Left renal pelvis (tissue), 4 donors: Measurements from ENCODE around the gene SLC6A12. TPM values are rescaled to one million over a fixed set of nuclear protein-coding genes. Genes with fewer than 3 reads are reported as not detected.
"Not testable (repeated sequence)": the region's sequence is repeated elsewhere in the genome, so short reads cannot be mapped to it uniquely, and the experiment has no call there.

Experiments
- DNase-seq, 4 donors: peaks; one replicate each; pipeline ENCODE4 v3.0.0-alpha.2; 2013; ENCODE audit warnings: low read depth in 4 of 4, low spot score in 3 of 4
- polyA plus RNA-seq, 4 donors: library from polyadenylated mRNA; unstranded; fragments of 120-200 nt; gene quantifications; one replicate each; pipeline ENCODE4 v1.2.1, GENCODE V29; 2013; ENCODE audit not compliant: insufficient read length in 4 of 4

Gene SLC6A12
- polyA plus RNA-seq, 4 donors: 1.3 to 20.2 (median 13.5) TPM

DNA sequence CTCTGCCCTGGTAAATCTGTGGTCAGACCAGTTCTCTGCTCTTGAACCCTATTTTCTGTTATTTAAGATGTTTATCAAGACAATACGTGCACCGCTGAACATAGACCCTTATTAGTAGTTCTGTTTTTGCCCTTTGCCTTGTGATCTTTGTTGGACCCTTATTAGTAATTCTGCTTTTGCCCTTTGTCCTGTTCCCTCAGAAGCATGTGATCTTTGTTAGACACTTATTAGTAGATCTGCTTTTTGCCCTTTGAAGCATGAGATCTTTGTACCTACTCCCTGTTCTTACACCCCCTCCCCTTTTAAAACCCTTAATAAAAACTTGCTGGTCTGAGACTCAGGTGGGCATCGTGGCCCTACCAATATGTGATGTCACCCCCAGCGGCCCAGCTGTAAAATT, 22.0 kb upstream of the SLC6A12 start:
- not testable (repeated sequence) for DNase-seq

DNA sequence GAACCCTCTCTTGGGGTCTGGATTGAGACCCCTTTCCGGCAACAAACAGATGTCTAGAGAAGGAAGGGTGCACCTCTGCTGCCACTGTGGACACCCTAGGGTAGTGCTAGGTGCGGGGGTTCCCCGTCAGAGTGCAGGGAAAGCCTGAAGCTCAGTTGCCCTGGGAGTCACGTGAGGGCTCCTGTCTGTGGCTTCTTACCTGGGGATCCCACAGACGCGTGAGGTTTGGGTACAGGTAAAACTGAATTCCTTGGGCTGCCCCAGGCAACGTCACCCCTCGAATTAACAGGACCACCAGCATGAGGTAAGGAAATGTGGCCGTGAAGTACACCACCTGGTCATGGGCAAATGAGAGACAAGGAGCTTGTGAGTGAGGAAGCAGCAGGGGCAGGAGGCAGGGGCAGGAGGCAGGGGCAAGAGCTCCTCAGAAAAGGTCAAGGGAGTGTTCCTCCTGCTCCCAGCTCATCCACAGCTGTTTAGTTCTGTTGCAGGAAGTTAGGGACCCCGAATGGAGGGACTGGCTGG, 21.0 kb upstream of the SLC6A12 start:
- no peak for DNase-seq

DNA sequence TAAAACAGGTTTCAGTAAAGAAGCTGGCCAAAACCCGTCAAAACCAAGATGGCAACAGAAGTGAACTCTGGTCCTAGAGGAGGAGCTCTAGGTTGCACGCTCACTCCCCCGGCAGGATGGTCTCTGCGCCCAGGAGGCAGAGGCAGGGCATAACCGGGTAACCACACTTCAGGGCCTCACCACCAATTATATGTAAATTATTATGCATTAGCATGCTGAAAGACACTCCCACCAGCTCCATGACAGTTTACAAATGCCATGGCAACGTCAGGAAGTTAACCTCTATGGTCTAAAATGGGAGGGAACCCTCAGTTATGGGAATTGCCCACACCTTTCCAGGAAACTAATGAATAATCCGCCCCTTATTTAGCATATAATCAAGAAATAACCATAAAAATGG, 20.1 kb upstream of the SLC6A12 start:
- DNase-seq: no peak

DNA sequence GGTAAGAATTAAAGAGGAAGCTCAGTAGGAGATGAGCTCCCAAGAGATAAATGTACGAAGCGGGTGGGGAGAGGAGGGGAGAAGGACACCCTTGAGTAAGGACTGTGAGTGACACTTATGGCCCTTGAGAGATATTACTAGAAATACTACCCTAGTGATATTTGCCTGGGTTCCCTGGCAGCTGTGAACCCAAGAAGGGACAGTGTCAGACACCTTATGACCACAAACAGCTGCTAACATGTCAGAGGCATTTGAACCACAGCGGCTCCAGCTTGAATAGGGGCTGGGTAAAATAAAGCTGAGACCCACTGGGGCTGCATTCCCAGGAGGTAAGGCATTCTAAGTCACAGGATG, 19.6 kb upstream of the SLC6A12 start:
- DNase-seq: no peak

DNA sequence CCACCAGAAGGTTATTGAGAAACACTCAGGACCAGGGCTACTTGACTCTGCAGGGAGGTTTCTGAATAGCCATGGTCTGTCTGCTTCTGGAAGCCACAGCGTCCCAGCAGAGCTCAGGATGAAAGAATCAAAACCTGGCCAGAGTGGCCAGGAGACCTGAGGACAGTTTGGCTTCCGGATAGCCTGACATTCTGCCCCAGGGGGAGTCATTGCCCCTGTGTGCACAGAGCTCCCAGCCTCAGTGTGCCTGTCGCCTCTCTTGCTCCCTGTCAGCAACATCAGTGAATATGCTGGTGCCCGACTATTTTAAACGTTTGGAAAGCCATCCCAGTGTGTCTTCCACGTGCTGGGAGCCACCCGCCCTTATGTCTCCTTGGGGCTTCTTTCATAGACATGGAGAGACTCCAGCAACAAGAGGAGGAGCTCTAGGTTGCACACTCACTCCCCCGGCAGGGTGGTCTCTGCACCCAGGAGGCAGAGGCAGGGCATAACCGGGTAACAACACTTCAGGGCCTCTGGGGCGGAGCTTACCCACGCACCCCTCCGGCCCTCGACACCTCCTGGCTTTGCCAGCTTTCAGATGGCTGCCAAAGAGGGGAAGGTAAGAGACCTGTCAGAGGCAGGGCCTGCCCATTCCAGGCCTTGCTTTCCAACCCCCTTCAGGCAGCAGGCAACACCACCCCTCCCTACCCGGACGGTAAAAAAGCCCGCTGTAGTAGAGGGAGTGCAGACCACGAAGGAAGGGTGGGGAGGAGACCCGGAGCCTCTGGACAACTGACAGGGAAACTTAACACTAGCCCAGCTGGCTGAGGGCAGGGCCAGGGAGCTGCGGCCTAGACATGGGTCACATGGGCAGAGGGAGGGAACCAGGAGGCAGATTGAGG, 19.0 kb upstream of the SLC6A12 start:
- DNase-seq: no peak

DNA sequence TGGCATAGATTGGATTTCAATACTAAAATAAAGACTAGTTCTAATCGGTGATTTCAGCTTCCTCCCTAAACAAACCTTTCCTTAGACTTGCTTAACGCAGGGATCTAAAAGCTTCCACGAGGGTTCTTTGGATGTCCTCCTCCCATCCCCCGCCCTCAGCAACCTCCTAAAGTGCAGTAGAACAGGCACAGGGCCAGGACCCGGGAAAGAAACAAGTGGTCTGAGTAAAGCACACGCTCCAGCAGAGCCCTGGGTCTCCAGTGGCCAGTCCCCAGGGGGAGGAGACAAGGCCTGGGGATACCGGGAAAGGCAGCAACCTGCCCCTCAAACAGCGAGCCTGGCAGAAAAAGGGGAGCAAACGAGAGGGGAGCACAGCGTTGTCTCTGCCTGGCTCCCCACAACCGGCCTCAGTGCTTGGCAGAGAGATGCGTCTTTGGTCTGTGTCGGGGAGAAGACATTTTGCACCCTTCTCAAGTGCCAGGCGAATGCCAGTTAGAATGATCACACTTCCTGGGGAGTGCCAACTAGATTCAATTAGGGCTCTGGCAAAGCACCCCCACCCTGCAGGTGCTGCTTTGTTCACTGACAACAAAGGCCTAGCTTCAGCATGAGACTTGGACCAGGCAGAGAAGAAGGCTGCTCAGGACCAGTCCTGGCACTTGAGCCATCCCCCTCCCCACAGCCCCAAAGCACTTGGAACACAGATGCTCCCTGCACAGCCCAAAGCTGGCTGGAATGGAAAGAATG, 17.1 kb upstream of the SLC6A12 start:
- DNase-seq: no peak

DNA sequence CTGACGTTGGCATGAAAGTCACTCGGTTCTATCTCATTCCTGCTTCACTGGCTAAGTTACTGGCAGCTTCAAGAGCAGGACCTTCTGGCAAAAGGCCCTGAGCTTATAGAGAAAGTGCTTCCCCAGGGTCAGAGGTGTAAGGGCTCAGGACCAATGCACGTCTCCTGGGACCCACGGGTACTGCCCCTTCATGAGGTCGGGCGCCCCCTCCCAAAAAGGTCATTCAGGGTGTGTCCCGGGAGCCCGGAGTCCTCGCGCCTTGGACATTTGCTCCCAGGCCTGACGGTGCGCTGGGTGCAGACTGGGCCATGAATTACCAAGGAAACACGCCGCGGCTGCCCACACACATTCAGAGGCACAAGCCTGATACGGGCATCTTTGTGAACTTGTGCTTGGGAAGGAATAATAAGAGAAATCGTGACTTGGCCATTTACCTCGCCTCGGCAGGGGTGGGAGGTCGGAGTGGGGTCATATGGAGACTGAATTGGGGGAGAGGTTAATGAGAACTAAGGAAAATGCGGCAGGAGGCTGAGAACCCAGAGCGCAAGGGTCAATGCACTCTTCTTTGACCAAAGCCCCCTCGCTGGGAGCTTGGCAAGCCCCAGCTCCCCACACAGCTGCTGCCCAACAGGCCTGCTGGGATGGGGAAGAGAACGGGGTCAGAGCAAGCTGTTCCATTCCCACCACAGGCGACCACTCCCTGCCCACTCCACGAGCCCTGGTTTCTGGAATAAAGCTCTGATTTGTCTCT, 15.7 kb upstream of the SLC6A12 start:
- DNase-seq: no peak

DNA sequence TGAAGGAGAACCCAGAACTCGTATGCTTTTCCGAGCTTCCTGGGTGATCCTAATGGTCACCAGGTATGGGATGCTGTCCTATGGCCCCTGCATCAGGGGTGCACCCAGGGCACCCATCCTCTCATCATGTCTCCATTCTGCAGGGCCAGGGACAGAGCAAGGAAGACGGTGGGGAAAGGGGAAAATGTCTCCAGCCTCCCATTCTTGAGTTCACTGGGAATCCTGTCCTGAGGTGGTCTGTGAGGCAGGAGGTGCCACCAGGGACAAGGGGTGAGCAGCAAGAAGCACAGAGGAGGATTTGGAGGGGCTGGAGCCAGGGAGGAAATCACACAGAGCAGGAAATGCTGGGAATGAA, 14.9 kb upstream of the SLC6A12 start:
- no peak for DNase-seq

DNA sequence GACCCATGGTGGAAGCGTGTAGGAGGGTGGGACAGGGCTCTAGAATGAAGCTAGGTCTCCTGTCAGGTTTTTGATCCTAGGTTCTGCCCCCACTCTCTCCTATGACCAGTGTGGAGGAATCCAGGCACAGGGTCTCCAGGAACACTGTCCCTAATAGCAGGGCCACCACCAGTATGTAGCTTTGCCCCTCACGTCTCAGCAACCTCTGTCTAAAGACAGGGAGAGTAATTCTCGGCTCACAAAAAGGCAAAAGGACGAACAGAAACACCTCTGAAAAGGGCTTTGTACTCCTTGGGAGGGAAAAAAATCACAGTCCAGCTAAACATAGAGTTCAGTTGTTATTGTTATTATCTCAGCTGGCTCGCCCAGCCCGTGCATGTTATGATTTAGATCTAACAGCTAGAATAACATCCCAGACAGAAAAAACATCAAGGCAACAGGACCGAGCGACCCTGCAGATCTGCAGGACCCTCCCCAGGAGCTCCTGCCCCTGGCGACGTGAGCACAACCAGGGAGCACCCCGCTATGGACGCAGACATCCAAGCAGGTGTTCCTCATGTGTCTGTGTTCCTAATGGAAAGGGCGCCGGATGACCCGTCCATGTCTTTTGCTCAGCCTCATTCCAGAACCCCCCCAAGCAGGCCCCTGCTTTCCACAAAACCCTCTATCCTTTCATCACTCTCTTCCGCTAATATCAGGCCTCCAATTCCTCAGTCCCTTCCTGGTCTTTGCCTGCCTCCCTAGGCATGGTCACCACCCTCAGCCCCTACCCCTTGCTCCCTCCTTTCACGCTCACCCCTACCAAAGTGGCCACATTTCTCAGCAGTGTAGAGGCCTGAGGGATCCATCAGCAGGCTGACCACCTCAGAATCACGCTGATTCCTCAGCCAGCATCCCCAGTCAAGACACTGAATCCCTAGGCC, 14.2 kb upstream of the SLC6A12 start:
- no peak for DNase-seq

DNA sequence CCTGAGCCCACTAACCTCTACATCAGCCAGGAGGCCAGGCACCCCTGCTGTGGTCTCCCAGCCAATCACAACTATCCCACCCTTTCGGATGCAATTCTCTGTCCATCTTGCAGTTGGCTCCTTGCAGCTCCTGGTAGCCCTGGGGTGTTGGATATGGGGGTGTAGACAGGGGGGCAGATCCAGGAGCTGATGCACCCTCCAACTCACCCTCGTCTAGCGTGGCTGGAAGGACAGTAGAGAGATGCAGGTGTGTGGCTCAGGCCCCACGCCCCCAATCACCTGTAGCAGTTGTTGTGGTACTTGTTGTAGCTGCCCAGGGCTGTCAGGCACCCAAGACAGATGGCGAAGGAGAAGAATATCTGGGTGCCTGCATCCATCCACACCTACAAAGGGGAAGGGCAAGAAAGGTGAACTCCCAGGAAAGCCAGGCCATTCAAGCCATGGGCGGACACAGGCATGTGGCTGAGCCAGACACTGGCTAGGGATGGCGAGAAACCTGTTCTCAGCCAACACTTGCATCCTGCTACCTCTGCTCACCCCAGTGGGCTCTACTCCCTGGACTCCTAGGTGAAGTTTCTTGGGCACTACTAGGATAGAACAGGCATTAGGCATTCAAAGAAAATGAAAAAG, 13.4 kb upstream of the SLC6A12 start:
- no peak for DNase-seq

DNA sequence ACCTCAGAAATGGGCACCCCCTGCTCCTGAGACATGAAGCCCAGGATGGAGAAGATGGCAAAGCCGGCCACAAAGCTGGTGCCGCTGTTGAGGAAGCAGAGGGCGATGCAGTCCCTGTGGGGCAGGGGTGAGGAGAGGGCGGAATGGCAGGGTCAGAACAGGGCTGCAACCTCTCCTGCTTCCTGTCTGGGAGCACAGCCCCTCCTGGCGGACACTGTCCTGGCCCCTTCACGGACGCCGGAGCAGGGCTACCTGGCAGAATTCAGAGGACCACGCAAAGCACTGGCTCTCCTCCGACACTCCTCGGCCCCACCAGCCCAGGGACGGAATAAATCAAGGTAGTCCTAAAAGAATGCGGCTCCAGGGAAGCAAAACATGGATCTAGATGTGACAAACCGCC, 12.4 kb upstream of the SLC6A12 start:
- DNase-seq: no peak

DNA sequence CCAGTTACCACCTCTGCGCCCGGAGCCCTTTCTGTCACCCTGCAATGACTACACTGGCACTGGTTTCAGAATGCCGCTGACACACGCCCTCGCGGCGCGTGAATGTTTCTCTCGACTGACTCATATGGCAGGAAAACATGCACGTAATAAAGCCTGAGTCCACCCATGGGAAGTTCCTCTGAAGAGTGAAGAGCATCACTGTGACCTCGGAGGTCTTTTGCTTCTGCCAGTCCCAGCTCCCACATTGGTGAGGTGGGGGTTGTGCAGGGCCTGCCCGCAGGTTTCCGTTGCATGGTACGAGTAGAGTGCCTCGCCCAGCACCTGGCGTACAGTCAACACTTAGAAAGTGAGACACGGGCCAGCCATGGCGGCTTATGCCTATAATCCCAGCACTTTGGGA, 11.1 kb upstream of the SLC6A12 start:
- no peak for DNase-seq

DNA sequence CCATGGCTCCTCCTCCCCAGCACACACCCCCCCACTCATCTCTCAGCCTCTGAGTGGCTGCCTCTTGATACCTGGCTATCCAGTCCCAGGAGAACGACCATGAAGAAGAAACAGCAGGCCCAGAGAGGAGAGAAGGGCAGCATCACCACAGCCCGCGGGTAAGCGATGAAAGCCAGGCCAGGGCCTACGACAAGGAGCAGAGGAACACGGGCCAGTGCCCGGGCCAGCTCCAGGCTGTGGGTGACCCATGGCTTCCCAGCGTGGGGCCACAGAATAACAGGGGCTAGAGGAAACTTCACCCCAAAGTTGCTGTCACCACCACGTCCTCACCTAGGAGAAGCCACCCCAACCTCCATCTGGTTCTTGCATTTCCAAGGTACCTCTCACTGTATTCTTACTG, 10.4 kb upstream of the SLC6A12 start:
- DNase-seq: no peak

DNA sequence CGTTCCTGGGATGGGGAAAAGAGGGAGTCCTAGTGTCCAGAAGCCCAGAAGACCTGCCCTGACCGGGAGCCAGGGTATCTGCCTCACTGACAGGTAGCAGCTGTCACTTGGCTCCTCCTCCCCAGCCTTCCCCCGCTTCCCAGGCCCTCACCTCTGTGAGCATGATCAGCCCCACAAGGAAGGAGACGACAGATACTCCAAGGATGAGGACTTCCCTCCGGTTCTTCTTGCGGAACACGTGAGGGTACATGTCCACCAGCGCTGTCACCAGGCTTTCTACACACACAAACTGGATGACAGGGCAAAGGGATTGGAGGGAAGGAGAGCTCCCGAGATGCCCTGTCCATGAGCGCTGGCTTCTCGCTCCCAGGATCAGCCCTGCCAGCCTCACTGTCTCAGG, 9.9 kb upstream of the SLC6A12 start:
- DNase-seq: no peak

DNA sequence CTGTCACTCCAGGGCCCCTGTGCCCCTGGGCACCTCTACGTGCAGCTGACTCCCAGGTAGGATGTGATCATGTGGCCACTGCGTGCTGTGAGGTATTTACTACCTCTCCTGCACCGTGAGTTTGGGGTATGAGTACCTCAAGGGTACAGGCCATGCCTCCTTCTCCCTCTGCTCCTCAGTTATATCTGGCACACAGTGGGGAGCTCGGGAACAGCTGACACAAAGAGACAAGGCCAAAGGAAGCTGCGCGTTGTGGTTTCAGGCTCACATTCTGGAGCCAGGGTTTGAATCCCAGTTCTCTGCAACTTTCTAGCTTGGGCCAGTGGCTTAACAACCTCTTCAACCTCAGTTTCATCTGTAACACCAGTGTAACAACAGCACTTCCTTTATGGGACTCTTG, 7.8 kb upstream of the SLC6A12 start:
- no peak for DNase-seq

DNA sequence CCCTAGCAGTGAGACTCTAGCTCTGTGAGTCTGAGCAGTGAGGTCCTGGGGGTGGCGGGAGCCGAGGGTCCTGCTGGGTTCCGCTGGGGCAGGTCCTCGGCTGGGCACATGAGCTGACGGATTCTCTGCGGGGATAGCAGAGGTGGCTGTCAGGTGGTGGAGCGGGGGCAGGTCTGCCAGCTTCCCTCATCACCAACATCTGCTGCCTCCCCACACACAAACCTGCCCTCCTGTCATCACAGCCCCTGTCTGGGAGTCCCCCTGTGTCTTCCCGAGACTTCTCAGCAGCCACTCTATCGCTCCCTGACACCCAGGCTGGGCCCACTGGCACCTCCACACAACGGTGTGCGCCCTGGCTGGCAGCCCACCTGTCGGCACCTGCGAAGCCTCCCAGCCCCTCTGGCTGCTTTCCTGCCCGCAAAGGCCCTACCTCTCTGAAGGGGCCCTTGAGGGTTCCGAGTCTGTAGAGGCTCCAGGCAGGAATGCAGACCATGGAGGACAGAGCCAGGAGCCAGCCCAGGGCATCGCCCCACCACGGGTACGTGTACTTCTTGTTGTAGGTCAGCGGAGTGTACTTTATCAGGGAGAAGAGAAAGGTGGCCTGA, 7.1 kb upstream of the SLC6A12 start:
- no peak for DNase-seq

DNA sequence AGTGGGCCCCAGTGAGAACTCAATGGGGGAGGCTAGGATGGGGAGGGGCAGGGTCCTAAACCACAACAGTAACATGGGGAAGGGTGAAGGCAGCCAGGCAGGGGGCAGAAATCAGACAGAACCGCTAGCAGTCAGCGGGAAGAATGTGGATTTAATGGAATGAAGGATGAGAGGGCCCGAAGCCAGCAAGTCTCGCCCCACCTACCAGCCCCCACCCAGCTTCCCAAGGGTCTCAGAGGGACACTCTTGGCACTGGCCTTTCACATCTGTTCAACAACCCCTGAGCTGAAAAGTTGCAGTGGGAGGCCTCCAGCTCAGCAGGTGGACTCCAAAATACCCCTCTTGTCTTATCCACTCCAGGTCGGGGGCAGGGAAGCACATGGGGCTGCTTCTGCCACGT, 6.5 kb upstream of the SLC6A12 start:
- no peak for DNase-seq

DNA sequence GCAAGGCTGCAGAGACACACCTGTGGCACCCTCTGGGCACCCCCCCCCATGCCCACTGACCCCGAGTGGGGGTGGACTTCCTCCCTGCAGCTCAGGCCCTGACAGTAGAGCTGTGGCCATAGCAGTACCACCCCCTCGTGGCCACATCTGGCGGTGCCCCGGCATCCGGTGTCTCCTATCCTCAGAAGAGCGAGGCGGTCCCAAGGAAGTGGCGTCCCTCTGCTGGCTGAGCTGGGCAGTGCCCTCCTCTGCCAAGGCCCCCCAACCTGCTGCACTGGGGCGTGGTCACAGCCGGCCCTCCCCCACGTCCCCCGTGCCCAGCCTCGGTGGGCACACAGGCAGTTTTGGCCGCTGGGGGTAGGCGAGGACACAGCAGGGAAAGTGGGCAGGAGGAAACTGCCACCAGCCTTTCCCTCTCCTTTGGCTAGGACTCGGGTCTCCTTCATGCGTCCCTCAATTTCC, 6.0 kb upstream of the SLC6A12 start:
- DNase-seq: no peak
